Endothelial cell (in vitro differentiated cells): ENCODE measurements around the gene ATXN1. TPM values are rescaled to one million over a fixed set of nuclear protein-coding genes. Genes with fewer than 3 reads are reported as not detected.

ENCODE experiments used
- DNase-seq: peaks from one replicate; pipeline ENCODE4 v3.0.0; 2021; ENCODE audit warnings: low spot score
- H3K27ac Mint-ChIP-seq: one replicate; pipeline ENCODE4 v1.8.0; 2021; ENCODE audit warnings: mixed read lengths, inconsistent platforms; ENCODE audit not compliant: unreplicated experiment
- H3K27me3 Mint-ChIP-seq: one replicate; pipeline ENCODE4 v1.8.0; 2021; ENCODE audit warnings: mild to moderate bottlenecking, moderate library complexity, mixed read lengths, inconsistent platforms; ENCODE audit not compliant: unreplicated experiment
- H3K36me3 Mint-ChIP-seq: one replicate; pipeline ENCODE4 v1.8.0; 2021; ENCODE audit warnings: mild to moderate bottlenecking, low read depth, mixed read lengths, inconsistent platforms; ENCODE audit not compliant: unreplicated experiment
- H3K4me1 Mint-ChIP-seq: one replicate; pipeline ENCODE4 v1.8.0; 2021; ENCODE audit warnings: mild to moderate bottlenecking, mixed read lengths, inconsistent platforms; ENCODE audit not compliant: unreplicated experiment
- H3K4me3 Mint-ChIP-seq: one replicate; pipeline ENCODE4 v1.8.0; 2021; ENCODE audit warnings: mild to moderate bottlenecking, mixed read lengths, inconsistent platforms; ENCODE audit not compliant: unreplicated experiment
- H3K9me3 Mint-ChIP-seq: one replicate; pipeline ENCODE4 v1.8.0; 2021; ENCODE audit warnings: mixed read lengths, inconsistent platforms; ENCODE audit not compliant: unreplicated experiment
- total RNA-seq: library from RNA; stranded (reverse); fragmentation: NEBNext Ultra II Directional; extraction: Animal tissue kit (Norgen Biotek cat#: 25700); gene quantifications from one replicate; pipeline ENCODE4 v1.2.1, GENCODE V29; 2021; ENCODE audit not compliant: unreplicated experiment
- TF ChIP-seq, protein P1 (sequence below): fragments of 200-600 bp; sonication (generic); IDR thresholded peaks from one replicate; pipeline ENCODE4 v1.5.0; 2021; ENCODE audit warnings: antibody characterized with exemption; ENCODE audit not compliant: unreplicated experiment

ATXN1 gene
- total RNA-seq, 1 donor from 2014 or later = 18.7 TPM

- TF ChIP-seq, protein P1, sequence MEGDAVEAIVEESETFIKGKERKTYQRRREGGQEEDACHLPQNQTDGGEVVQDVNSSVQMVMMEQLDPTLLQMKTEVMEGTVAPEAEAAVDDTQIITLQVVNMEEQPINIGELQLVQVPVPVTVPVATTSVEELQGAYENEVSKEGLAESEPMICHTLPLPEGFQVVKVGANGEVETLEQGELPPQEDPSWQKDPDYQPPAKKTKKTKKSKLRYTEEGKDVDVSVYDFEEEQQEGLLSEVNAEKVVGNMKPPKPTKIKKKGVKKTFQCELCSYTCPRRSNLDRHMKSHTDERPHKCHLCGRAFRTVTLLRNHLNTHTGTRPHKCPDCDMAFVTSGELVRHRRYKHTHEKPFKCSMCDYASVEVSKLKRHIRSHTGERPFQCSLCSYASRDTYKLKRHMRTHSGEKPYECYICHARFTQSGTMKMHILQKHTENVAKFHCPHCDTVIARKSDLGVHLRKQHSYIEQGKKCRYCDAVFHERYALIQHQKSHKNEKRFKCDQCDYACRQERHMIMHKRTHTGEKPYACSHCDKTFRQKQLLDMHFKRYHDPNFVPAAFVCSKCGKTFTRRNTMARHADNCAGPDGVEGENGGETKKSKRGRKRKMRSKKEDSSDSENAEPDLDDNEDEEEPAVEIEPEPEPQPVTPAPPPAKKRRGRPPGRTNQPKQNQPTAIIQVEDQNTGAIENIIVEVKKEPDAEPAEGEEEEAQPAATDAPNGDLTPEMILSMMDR = no peak
- no peak for DNase-seq
- H3K36me3 Mint-ChIP-seq = no peaks in the 10 kb centered on the region
- H3K4me3 Mint-ChIP-seq = no peak overlapping the region
- no peak overlapping the region for H3K27ac Mint-ChIP-seq
- H3K9me3 Mint-ChIP-seq = no peaks in the 10 kb centered on the region
- H3K27me3 Mint-ChIP-seq = peaks cover 3% of the 10 kb centered on the region
- H3K4me1 Mint-ChIP-seq = no peaks in the 10 kb centered on the region
Observed at GRCh38 chr6:16730738-16731477, 30.4 kb downstream of the ATXN1 start.

DNA sequence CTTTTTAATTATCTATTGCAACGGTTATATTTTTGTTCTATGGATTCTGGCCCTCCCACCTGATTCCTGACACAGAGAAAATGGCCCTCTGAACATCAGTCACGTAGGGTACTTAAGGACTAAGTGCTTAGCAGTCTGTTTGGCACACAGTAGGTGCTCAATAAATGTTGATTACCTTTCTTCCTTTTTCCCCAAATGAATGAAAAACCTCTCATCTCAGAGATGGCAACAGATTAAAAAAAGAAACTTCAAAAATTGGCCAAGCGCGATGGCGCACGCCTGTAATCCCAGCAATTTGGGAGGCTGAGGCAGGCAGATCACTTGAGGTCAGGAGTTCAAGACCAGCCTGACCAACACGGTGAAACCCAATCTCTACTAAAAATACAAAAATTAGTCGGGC, 31.5 kb downstream of the ATXN1 start:
- DNase-seq = no peak
- H3K27me3 Mint-ChIP-seq = peaks cover 3% of the 10 kb centered on the region
- no peak overlapping the region for H3K27ac Mint-ChIP-seq
- H3K36me3 Mint-ChIP-seq = no peaks in the 10 kb centered on the region
- no peak overlapping the region for H3K4me3 Mint-ChIP-seq
- H3K9me3 Mint-ChIP-seq = no peaks in the 10 kb centered on the region
- H3K4me1 Mint-ChIP-seq = no peaks in the 10 kb centered on the region
- TF ChIP-seq, protein P1 = no peak

DNA sequence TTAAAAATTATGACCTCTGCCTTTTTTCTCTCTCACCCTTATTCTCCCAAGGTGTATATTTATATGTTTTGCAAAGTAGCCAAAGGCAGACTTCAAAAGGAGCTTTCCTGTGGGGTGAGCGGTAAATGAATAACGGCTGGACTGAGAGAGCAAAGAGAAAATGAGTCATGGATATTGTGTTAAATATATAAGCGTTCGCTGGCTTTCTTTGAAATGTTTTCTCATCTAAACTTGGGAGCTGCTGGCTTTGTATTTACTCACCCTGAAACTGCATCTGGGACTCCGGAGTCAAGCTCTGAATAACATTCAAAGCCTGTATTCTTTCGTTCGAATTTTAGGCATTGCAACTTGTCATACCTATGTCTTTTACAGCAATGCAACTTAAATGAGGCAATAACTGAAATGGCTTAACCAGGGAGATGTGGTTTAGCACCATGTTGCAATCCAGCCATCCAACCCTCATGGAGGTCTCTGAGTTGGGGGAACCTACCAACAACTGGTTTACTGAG, 32.0 kb downstream of the ATXN1 start:
- TF ChIP-seq, protein P1 = no peak
- Mint-ChIP-seq H3K36me3 (no peaks in the 10 kb centered on the region), H3K27ac (no peak overlapping the region), H3K27me3 (peaks cover 3% of the 10 kb centered on the region), H3K9me3 (no peaks in the 10 kb centered on the region), H3K4me1 (no peaks in the 10 kb centered on the region), H3K4me3 (no peak overlapping the region)
- DNase-seq = no peak

GRCh38 chr6:16728513-16729182, 32.6 kb downstream of the ATXN1 start:
- Mint-ChIP-seq H3K4me3 (no peak overlapping the region), H3K4me1 (no peaks in the 10 kb centered on the region), H3K36me3 (no peaks in the 10 kb centered on the region), H3K27ac (no peak overlapping the region), H3K9me3 (no peaks in the 10 kb centered on the region), H3K27me3 (peaks cover 3% of the 10 kb centered on the region)
- TF ChIP-seq, protein P1 = no peak
- no peak for DNase-seq

GRCh38 chr6:16727996-16728395, 33.3 kb downstream of the ATXN1 start:
- Mint-ChIP-seq H3K4me3 (no peak overlapping the region), H3K36me3 (no peaks in the 10 kb centered on the region), H3K9me3 (no peaks in the 10 kb centered on the region), H3K4me1 (no peaks in the 10 kb centered on the region), H3K27ac (no peak overlapping the region), H3K27me3 (peaks cover 3% of the 10 kb centered on the region)
- TF ChIP-seq, protein P1 = no peak
- no peak for DNase-seq
